H4 (cell line): ENCODE measurements around the gene SIRT2. TPM values are rescaled to one million over a fixed set of nuclear protein-coding genes. Genes with fewer than 3 reads are reported as not detected.

Experiments
- DNase-seq: peaks from one replicate; pipeline ENCODE4 v3.0.0-alpha.2; 2015; ENCODE audit warnings: low spot score
- total RNA-seq: library from RNA; depleted of rRNA; stranded (reverse); fragments of >200 nt; shearing (Covaris generic); gene quantifications from 2 replicates; pipeline ENCODE4 v1.2.3, GENCODE V29; 2014

The SIRT2 gene
- total RNA-seq, 1 experiment from 2014 or later: 74.6 TPM

DNA sequence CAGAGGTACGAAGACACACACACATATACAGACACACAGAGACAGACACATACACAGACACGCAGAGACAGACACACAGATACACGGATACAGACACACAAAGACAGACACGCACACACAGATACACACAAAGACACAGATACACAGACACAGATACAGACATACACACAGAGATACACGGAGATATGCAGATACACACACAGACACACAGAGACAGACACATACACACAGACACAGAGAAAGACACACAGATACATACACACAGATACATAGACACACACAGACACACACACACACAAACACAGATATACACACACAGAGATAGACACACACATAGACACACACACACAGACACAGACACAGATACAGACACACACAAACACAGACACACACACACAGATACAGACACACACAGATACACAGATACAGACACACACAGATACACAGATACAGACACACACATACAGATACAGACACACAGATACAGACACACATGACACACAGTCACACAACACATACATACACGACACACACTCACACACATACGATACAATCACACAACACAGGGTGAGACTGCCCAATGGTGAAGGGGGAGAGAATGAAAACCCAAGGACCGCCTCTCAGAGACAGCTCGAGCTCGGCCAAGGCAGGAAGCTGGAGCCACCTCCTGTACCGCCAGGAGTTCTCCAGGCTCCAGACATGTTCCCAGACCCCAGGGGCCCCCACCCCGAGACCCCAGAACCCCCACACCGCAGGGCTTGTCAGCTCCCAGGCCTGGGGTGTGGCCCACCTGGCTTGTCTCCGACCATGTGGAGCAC lies 21.4 kb upstream of the SIRT2 start:
- DNase-seq: no peak

DNA sequence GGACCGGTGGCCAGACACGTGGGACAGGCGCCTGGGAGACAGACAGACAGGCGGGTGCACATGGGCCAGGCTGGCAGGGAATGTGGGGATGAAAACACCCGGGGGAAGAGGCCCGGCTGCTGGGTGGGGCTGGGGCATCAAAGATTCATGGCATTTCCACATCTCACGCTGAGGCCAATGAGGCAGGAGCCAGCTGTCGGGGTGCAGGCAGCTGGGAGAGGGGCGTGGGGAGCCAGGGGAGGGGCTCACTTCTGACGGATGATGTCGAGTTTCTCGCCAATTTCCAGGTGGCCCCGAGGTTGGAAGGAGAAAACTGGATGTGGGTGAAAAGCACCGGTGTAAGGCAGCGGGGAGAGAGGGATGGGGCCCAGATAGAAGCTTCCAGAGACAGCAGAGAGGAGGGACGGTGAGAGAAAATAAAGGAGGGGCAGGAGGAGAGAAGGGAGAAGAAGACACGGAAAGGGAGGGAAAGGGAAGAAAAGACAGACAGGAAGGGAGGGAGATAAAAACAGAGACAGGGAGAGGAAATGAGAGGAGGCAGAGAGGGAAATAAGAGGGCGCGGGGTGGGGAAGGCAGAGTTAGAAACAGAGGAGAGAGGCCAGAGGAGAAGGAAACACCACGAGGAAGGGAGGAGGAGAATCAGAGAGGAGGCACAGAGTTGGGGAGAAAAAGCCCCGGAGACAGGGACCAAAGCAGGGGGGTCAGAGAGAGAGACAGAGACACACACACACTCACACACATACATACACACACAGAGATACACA lies 20.6 kb upstream of the SIRT2 start:
- no peak for DNase-seq

DNA sequence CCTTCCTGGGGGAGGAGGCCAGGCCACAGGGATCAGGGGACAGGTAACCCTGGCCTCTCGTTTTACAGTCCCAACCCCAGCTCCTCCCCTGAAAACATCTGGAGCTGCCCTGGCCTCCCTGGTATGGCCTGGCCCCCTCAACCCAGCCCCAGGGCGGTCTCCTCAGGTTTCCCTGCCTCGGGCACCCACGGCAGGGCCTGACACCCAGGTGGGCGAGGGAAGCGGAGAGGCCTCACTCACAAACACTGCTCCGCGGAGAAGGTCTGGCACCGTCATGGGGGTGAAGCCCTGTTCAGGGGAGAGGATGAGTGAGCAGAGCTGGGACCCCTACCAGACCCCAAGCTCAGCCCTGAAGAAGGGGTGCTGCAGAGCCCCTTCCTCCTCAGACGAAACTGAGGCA lies 19.1 kb upstream of the SIRT2 start:
- DNase-seq: no peak

DNA sequence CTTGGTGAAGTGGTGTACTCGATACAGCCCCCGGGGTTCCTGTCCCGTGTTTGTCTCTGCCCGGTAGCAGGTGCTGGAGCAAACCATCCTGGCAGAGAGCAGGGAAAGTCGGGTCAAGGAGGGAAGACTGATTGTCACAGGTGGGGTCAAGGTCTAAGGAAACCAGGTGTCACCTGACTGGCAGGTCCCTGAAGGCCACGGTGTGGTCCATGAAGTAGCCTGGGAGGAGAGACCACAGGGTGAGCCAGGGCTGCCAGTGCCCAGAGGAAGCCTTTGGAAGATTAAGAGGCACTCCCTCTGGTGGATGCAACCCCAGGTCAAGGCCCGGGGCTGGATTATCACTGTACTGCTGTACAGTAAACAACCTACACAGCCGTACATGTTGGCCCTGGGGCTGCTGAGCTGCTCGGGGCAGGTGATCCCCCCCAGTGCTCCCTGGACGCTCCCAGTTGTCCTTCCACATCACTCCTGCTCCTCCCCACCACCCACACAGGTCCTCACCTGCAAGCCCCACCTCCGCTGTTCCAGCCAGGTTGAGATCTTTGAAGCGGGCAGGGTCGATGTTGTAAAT lies 18.6 kb upstream of the SIRT2 start:
- DNase-seq: no peak

DNA sequence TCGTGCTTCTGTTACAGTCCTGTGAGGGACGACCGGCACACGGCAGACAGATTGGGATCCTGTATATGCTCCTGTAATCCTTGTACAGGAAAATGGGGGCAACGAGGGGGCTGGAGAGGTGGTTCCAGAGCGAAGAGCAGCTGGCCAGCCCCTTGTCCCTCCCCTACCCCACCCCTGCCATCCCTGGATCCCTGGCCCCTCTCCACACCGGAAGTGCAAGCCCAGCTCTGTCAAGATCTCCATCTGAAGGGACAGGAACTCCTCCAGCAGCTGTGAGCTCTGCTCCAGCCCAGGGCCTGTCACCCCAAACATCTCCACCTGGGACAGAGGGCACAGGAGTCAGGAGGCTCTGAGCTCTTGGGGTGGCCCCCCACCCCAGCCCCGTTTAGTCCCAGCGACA lies 18.1 kb upstream of the SIRT2 start:
- no peak for DNase-seq

DNA sequence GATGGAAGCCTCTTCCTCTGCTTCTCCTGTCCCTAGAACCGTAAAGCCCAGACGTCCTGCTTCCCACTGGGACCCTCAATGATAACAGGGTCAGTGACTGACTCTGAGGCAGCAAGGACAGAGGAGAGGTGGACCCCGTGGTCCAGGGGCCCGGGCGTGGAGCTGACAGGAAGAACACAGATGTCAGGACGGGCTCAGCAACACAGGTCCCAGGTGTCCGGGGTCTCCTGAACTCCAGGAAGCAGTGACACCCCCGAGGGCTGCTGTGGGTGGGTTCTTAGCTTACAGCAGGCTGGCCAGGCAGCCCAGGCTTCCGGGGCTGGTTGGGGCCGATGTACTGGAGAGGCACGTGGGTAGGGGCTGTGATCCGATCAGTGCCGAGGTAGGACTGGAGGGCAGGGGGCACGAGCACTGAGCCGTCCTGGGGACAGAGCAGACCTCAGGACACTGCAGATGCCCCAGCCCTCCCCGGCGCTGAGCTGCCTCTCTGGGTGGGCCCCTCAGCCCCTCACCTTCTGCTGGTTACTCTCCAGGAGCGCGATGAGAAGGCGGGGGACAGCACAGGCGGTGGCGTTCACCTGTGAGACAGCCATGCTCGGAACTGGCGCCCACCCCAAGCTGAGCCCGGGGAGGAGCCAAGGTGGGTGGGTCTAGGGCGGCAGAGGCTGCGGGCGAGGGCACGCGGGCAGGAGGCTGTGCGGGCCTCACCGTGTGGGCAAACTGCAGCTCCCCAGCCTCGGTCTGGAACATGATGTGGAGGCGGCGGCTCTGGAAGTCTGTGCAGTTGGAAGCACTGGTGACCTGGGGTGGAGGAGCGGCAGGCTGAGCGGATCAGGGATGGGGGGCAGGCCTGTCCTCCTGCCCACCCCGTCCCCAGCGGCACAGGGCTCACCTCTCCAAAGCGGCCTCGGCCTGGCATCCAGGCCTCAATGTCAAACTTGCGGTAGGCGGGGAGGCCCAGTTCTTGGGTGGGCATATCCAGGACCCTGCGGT lies 16.2 kb upstream of the SIRT2 start:
- no peak for DNase-seq

DNA sequence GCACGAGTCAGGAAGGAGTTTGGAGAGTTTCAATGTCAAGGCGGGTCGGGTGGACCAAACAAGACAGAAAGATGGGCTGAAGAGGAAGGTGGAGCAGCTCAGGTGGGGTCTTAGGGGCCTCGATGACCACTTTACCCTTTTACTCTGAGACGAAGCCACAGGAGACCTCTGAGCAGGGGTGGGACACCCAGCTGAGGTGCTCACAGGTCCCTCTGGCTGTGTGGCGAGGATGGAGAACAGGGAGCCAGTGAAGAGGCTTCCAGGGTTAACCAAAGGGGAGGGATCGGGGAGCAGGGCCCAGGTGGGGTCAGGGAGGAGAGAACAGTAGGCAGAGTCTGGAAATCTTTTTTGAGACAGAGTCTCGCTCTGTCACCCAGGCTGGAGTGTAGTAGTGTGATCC lies 14.5 kb upstream of the SIRT2 start:
- no peak for DNase-seq

DNA sequence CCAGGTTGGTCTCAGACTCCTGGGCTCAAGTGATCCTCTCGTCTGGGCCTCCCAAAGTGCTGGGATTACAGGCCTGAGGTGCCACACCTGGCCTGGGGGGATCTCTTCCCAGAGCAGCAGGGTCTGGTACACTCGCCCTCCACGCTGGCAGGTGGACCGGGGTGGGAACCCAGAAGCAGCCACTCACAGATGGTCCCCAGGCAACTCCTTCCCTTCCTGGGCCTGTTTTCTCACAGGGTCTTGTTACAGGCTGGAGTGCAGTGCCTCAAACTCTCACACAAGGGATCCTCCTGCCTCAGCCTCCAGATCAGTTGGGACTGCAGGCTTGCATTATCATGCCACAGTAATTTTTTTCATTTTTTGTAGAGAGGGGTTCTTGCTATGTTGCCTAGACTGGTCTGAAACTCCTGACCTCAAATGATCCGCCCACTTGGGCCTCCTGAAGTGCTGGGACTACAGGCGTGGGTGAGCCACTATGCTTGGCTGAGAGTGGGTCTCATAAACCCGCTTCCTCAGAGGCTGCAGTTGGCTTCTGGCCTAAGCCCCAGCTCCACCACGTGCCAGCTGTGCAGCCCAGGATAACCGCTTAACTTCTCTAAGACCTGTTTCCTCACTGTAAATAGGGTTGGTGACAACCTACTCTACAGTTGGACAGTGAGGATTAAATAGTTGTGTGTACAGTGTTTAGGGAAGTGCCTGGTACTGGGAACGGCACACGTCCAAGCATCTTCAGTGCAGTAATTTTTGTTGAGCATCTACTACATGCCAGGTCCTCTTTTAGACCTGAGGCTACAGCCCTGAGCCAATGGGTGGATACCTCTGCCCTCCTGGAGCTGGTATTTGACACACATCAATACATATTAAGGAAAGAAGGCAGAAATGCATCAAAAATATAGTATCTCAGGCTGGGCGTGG lies 13.4 kb upstream of the SIRT2 start:
- no peak for DNase-seq

DNA sequence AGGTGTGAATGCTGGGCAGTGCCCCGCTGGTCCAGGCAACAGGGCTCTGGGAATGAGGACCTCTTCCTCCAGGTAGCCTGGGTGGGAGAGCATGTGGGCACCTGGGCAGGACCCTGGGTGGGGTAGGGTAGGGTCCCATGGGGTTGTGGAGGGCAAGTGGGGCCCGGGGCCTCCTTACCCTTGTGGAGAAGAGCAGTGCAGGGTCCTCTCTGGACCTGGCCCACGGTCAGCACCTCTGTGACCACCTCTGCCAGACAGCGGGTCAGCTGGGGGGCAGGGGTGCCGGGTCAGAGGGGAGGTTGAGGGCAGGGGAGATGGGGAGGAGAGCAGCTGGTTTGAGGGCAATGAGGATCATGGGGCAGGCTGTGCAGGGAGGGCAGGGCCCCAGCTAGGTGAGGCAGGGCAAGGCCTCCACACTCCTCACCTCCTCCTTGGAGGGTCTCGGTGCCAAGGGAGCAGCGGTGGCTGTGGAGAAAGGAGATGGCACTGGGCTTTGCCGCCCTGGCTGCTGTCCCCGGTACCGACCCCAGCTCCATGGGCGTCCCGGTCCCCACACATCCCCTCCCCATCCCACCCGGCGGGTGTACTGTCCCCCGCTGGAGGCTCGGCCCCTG lies 12.1 kb upstream of the SIRT2 start:
- DNase-seq: no peak

DNA sequence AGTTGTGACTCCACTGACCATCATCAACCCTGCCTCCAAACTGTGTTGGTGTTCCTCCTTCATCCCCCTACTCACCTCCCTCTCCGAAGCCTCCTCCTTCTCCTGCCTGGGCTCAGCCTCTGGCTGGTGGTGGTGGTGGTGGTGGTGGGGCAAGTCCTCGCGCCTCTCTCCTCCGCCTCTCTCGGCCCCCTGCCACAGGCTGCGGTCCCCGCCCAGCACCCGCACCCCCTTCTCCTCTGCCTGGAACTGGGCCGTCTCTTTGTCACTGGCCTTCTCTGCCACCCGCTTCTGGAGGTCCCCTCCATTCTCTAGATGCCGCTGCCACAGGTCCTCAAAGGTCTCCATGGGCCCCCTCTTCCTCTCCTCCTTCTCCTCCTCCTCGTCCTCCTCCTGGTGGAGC lies 11.1 kb upstream of the SIRT2 start:
- no peak for DNase-seq

DNA sequence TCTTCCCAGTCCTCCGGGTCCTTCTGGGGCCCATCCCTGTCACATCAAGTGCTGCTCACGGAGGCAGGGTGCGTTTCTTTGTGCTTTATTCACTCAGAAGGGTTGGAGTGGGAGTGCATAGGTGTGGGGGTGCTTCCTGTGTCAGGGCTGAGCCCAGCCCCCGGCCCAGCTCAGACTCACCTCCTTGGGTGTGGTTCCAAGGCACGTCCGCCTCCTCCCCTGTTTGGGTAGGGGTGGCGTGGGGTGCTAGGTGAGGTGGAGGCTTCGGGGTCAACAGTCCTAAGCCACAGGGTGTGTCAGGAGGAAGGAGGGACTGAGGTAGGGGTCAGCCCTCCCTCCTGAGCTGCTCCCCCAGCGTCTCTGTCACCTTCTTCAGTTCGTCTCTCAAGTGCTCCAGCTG lies 9.5 kb upstream of the SIRT2 start:
- DNase-seq: no peak

DNA sequence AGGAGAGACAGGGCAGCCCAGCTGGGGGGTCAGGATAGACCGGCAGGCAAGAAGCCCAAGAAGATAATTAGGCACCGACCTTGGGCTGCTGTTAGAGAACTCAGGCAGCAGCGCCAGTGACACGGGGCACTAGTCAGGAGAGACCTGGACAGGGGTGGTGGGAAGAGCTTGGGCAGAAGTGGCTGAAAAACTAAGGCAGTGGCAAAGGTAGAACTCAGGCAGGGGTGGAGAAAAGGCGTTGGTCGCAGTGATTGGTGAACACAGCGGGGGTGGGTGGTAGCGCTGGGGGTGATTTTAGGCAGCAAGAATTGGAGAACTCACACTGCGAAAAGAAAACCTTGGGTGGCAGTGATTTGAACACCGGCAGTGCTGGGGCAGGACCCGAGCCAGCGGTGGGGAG lies 8.3 kb upstream of the SIRT2 start:
- no peak for DNase-seq

DNA sequence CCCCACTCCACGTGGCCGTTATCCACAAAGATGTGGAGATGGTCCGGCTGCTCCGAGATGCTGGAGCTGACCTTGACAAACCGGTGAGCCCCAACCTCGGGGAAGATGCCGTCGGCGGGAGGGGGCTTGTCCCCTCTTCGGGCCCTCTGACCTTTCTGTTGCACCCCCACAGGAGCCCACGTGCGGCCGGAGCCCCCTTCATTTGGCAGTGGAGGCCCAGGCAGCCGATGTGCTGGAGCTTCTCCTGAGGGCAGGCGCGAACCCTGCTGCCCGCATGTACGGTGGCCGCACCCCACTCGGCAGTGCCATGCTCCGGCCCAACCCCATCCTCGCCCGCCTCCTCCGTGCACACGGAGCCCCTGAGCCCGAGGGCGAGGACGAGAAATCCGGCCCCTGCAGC lies 7.8 kb upstream of the SIRT2 start:
- no peak for DNase-seq

DNA sequence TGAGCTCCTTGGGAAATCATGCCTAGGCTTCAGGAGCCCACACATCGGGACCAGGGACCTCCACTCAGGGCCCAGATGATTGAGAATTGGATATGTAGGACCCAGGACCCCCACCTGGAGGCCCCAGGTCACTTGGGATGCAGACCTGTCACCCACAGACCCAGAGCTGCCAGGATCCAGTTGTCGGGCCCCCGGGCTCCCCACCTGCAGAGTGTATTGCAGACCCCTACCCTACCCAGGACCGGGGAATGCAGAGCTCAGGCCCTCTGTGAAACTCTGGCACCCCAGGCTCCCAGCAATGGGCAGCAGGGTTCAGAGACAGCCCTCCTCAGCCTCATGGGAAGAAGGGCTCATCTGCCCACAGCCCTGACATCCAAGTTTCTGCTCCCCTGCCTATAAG lies 6.2 kb upstream of the SIRT2 start:
- DNase-seq: no peak

DNA sequence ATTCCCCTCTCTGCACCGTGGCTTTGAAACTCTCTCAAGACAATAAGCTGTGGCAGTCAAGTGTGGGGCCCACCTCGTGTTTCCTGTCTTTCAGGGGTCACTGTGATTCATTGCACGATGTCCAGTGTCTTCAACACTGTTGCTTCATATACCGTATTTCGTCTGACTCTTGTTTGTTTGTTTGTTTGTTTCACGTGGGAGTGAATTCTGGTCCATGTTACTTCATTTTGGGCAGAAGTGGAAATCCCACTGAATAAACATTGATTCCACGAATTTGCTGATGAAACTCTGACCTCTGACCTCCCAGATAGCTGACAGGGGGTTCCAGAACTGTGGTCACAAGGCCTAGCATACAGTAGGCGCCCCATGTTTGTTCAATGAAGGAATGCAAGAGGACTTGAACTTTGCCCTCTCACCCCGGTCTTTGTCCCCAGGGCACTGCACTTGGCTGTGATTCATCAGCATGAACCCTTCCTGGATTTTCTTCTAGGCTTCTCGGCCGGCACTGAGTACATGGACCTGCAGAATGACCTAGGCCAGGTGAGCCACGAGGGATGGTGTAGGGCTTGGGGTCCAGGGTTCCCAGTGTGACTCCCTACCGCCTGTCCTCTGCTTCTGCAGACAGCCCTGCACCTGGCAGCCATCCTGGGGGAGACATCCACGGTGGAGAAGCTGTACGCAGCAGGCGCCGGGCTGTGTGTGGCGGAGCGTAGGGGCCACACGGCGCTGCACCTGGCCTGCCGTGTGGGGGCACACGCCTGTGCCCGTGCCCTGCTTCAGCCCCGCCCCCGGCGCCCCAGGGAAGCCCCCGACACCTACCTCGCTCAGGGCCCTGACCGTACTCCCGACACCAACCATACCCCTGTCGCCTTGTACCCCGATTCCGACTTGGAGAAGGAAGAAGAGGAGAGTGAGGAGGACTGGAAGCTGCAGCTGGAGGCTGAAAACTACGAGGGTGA lies 5.4 kb upstream of the SIRT2 start:
- no peak for DNase-seq

DNA sequence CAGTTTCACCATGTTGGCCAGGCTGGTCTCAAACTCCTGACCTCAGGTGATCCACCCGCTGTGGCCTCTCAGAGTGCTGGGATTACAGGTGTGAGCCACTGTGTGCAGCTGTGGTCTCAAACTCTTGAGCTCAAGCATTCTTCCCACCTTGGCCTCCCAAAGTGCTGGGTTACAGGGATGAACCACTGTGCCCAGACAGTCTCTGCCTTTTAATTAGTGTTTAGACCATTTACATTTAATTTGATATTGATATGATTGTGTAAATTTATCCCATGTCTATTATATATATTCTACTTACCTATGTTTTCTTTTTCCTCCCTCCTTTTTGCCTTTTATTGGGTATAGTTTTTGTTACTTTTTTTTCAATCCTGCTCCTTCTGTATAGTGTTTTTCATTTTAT lies 2.3 kb upstream of the SIRT2 start:
- no peak for DNase-seq

DNA sequence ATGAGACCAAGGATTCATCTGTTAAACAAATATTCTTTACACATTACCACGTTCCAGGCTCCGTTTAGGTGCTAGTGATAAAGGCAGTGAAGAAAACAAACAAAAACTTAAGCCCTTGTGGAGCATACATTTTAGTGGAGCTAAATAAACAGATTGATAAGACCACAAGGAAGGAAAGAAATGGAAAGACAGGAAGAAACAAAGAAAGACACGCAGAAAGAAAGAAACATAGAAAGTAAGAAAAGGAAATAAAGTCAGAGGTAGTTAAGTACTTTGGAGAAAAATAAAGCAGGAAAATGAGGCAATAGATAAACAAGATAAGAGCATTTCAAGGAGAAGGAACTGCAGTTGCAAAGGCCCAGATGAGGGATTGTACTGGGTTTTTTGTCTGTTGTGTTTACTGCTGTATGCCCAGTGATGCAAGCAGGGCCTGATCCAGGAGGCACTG lies 1.3 kb upstream of the SIRT2 start:
- no peak for DNase-seq

DNA sequence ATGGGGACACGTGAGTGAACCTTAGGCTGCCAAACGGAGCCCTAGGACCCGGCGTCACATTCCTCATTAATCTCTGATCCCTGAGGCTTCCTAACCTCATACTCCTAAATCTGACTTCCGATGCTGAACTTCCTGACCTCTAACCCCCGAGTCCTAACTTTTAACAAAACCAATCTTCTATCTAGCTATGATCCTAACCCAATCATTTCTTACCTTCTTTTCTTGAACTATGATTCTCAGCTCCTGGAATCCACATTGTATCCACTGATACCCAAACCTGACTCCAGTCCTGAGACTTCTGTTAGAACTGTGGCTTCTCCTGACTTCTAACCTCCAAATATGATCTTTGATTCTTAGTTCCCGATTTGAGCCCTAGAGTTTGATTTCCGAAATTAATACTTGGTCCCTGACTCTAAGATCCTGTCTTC lies 798 bp upstream of the SIRT2 start:
- DNase-seq: no peak
